ENCODE results near the gene SLC22A5.
A peak's percentile ranks its signal among the peaks of the same experiment; 100 is the strongest.
"Not testable (repeated sequence)": the region's sequence is repeated elsewhere in the genome, so short reads cannot be mapped to it uniquely, and the experiment has no call there.

Gene SLC22A5

GRCh38 chr5:132428147-132428482 lies 58.6 kb downstream of the SLC22A5 start:
- DNase-seq (ENCODE audit: low read depth), result no peak

DNA sequence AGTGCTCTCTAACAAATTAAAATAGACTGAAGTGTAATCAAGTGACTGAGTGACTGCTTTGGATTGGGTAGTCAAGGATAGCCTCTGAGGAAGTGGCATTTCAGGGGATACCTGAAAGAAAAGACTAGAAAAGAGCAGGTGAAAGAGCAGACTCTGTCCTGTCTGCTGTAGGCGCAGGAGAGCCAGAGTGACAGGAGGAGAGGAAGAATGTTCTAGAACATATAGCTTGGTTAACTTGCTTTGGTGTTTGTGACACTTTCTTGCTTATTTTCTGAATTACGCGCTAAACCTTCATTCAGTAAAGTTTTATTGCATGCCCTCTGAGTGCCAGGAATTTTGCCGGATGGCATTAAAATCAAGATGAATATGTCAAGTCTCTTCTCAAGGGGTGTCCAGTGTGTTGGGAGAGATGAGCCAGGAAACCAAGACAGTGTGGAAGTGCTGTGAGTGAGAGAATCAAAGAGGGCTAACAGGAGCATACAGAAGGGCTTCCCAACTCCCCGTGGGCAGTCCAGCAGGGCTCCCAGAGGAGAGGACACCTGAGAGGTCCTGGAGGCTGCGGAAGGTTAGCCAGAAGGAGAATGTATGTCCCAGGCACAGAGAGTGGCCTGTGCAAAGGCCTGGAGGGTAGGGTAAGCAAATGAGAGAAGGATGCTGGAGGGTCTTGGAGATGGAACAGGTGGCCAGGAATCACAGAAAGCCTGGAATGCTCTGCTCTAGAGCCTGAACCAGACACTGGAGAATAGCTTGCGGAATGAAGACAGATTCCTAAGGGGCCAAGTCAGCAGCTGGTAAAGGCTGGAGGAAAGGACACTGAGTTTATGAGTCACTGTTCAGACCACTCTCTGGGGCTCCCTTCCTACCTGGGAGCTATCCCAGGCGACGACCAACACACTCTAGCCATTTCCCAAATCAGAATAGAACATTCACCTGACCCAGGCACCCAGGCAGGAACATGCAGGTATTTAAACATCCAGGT lies 59.3 kb downstream of the SLC22A5 start:
- no peak for DNase-seq (ENCODE audit: low read depth)

DNA sequence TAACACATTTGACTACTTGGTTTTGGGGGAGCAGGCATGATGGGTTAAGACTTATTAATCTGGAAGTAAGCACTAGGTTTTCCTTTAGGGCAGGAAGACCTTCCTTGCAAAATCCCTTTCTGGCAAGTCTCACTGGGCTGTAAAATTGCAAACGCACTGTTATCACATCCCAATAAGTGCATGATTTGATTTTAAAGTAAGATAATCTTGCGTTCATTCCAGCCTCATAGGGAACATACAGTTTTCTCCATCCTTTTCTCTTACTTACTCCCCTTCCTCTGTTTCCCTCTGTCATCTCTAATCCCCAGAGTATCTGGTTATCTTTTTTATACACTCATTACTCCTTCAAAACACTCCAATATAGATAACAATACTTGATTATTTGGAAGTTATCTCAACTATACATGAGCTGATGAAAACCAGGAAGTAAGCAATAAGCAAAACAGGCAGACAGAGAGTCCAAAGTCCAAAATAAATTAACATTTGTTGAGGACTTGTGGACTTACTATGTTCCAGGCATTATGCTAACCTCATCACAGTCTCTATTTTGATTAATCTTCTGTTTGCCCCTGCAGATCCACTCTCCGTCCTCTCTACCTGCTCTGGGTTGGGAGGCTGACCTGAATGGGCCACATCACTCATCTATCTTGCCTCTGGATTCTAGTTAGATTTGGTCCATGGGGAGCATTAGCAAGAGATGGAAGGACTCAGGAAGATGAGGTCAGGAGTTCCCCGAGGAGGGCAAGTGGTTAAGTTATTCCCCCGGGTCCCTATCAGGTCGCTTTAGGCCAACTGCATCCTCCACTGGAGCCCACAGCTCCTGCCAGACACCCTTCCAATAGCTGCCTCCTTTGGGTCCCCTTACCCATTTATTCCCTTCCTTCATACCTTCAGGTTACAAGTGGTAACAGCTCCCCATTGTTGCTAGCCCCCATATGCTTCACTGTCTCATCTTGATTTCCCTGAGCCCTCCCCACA lies 60.2 kb downstream of the SLC22A5 start:
- no peak for DNase-seq (ENCODE audit: low read depth)

DNA sequence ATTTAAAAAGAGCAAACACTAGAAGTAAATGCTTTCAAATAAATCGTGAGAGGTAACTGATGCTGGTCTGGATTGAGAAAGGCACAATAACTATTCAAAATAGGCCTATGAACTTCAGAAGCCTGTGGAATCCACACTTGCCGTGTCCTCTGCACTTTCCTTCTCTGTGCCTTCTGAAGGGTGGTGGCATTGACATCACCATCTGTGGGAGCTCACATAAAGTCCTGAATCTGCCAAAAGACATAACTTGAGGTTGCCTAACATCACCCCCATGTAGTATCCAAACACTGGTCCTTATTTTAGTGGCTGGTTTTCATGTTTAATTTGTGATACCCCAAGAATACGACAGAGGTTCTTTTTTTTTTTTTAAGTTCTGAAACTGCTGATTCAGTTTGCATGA lies 61.2 kb downstream of the SLC22A5 start:
- no peak for DNase-seq (ENCODE audit: low read depth)

DNA sequence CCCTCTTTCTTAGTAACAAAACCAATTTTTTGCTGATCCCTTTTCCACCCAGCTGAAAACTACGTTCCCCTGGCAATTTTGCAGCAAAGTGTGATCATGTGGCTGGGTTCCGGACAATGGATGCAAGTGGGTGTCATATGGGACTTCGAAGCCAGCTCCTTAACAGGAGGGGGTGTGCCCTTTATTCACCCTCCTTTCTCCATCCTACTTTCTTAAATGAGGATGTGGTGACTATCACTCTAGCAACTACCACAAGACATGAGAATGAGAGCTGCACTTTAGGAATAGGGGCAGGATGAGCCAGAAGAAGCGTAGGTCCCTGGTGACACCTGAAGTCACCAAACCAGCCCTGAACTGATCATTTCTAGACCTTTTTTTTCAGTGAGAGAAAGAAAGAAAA lies 62.1 kb downstream of the SLC22A5 start:
- DNase-seq (ENCODE audit: low read depth), result no peak

- no peak for DNase-seq (ENCODE audit: low read depth)
Measured at GRCh38 chr5:132433141-132433540, 63.6 kb downstream of the SLC22A5 start.

GRCh38 chr5:132434416-132435286 lies 65.1 kb downstream of the SLC22A5 start:
- no peak for DNase-seq (ENCODE audit: low read depth)

DNA sequence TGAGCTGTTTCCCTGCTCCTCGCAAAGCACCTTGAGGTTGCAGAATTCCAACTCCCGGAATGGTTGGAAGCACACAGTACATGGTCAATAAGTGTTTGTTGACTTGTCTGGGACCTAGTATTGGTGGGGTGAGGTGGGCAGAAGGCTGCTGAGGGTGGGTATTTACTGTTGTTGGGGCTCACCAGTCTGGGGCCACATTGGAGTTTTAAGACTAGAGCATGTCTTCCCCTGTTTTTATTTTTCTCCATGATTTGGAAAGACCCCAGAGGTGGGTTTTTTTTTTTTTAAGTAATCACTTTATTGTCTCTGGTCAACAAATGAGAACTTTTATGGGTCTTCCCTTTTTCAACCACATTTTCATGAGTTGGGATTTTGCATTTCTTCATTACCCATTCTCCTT lies 65.9 kb downstream of the SLC22A5 start:
- no peak for DNase-seq (ENCODE audit: low read depth)

- DNase-seq (ENCODE audit: low read depth), result no peak
Measured at GRCh38 chr5:132435886-132436285, 66.4 kb downstream of the SLC22A5 start.

DNA sequence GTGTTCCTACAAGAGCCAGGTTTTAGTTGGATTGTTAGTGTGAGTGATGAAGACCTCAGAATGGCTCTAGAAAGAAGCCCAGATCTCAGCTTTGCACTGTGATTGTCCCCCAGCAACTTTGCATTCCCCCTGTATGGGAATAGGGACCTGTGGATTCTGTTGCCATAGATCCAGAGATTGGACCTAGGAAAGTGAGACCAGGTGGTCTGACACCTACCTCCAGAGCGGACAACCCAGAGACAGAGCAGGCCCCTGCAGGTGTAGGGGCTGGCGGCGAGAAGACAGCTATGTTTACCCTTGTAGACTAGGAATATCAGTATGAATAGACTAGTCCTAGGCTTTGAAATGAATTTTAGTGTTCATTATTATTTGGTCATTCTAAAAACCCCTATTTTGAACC lies 67.4 kb downstream of the SLC22A5 start:
- no peak for DNase-seq (ENCODE audit: low read depth)

DNA sequence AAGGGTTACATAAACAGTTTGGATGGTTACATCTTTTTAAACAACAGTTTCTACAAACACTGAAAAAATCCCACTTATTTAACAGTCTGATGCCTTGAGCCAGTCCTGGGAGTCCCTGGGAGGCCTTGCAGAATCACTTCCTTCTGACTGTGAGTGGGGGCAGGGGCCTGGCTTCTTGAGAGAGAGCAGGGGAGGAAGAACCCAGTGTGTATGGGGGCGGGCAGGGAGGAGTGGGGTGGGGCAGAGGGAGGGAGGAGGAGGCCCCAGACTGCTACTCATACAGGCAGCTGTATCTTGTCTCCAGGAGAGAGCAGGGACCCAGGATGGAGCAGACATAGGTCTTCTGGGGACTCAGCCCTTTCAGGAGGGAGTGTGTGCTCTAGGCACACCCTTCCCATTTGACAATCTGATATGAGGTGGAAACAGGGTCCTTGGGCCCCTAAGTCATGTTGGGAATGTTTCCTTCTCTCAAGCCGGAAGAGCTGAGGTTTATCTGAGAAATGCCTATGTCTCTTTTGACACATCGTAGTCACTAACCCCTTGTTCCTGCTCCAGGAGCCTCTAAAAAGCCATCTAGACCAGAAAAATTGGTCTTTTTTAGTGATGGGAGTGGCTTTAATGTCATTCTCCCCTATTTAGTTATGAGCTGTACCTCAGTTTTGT lies 68.2 kb downstream of the SLC22A5 start:
- peak; percentile 82 for DNase-seq (ENCODE audit: low read depth)

GRCh38 chr5:132438267-132438645 lies 68.7 kb downstream of the SLC22A5 start:
- DNase-seq (ENCODE audit: low read depth), result not testable (repeated sequence)

GRCh38 chr5:132438917-132439316 lies 69.4 kb downstream of the SLC22A5 start:
- DNase-seq (ENCODE audit: low read depth), result no peak

- DNase-seq (ENCODE audit: low read depth), result peak; percentile 95
Measured at GRCh38 chr5:132439521-132440089, 70.1 kb downstream of the SLC22A5 start.

- DNase-seq (ENCODE audit: low read depth), result no peak
Measured at GRCh38 chr5:132444061-132444460, 74.6 kb downstream of the SLC22A5 start.
